HG03469 (cell line): ENCODE measurements around the gene CCDC102A.
A peak's percentile ranks its signal among the peaks of the same experiment; 100 is the strongest.
"Not testable (repeated sequence)": the region's sequence is repeated elsewhere in the genome, so short reads cannot be mapped to it uniquely, and the experiment has no call there.

Experiments used
- ATAC-seq: cut with Tn5 transposase; IDR thresholded peaks from one replicate; pipeline ENCODE4 v1.9.1; 2021; ENCODE audit warnings: mild to moderate bottlenecking, moderate library complexity, moderate number of reproducible peaks; ENCODE audit not compliant: unreplicated experiment

Gene CCDC102A

DNA sequence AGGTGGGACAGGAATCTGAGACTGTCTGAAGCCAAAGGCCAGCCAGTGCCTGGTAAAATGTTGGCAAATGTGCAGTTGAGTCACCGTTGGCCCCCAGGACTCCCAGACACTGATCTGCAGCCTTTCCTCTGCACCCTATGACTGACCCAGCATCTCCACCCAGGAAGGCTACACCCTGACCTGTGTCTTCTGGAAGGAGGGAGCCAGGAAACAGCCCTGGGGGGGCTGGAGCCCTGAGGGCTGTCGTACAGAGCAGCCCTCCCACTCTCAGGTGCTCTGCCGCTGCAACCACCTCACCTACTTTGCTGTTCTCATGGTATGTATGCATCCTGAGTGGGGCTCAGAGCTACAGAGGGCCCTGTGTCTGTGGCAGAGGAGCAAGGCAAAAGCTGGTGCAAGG lies 30.1 kb upstream of the CCDC102A start:
- no peak for ATAC-seq

DNA sequence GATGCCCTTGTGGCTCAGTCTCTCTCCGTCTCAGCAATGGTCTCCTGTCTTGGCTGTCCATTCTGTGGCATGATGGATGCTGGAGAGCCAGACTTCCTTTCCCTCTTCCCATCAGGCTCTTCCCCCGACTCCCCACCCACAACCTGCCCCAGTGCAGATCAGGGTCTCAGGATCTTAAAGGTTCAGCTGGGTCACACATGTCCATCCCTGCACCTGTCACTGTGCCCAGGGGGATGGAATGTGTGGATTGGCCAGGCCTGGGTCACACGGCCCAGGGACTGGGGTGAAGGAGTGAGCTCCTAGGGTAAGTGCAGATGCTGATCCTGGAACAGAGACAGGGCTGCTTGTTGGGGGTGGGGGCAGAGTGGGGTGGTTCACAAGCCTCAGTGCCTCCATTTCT lies 29.1 kb upstream of the CCDC102A start:
- no peak for ATAC-seq

DNA sequence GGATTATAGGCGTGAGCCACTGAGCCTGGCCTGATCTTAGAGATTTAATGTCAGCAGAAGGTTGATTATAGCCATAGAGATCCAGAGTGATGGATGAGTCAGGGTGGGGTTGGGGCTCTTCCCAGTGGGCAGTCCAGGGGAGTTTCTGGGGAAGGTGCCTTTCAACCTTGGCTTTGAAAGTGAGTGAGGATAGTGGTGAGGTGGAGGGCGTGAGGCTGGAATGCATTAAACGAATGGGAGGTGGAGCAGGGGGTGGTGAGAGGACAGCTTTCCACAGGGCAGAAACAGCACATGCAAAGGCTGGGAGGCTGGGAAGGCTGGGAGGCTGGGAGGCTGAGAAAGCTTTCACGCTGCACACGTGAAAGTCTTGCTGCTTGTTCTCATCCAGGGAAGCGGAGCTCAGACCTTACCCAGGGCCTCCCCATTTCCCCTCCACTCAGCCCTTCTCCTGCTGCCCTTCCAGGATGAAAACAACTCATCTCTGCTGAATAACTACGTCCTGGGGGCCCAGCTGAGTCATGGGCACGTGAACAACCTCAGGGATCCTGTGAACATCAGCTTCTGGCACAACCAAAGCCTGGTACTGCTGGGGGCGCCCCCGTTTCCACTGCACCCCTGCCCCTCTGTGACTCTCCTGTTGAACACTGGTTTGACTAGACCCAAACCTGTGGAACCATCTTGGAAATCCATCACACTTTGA lies 28.4 kb upstream of the CCDC102A start:
- ATAC-seq = no peak

DNA sequence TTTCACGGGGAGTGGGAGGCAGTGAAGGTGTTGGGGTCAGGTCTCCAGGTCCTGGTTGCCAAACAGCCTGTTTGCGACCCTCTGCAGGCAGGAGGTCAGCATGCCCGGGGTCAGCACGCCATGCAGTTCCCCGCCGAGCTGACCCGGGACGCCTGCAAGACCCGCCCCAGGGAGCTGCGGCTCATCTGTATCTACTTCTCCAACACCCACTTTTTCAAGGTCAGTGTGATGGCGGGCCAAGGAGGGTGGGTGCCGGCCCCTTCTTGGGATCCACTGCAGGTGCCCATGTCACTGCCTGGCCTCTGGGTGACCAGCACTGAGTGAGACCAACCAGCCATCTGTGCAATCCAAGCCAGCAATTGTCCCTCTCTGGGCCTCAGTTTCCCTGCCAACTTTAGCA lies 27.4 kb upstream of the CCDC102A start:
- ATAC-seq = no peak

DNA sequence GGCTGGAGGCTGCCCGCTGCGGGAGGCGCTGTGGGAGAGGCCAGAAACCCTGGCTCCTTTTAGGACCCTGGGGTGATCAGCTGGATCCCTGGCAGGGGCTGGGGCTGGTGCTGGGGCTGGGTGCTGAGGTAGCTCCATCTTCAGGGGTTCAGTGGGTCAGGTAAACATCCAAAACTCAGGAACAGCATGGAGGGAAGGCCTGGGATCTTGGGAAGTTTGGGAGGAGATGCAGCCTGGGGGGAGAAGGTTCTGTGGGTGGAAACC lies 27.0 kb upstream of the CCDC102A start:
- no peak for ATAC-seq

DNA sequence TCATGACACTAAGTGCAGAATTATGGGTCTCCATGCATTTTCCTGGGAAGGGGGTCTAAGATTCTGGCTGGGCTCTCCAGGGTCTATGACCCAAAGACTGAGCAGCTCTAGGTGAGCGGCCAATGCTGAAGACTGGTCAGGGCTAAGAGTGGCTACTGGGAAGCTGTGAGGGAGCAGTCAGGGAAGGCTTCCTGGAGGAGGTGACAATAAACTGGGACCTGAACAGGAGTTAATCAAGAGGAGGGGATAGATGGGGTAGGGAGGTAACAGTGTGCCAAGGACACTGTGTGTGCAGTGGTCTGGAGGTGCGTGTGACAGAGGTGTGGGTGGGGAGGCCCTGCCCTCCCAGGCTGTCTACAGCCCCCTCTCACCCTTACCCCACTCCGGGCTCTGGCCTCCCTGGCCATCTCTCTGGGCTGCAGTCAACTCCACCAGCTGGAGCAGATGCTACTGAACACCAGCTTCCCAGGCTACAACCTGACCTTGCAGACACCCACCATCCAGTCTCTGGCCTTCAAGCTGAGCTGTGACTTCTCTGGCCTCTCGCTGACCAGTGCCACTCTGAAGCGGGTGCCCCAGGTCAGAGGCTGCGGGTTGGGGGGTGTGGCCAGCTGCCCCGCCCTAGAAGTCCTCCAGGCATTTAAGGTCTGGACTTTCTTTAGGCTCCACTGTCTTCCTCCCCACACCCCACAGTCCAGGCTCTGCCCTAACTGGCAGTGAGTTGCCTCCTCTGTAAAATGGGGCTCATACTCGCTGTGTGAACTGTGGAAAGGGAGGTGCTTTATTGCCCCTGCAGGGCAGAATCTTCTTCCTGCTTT lies 26.5 kb upstream of the CCDC102A start:
- ATAC-seq = no peak

DNA sequence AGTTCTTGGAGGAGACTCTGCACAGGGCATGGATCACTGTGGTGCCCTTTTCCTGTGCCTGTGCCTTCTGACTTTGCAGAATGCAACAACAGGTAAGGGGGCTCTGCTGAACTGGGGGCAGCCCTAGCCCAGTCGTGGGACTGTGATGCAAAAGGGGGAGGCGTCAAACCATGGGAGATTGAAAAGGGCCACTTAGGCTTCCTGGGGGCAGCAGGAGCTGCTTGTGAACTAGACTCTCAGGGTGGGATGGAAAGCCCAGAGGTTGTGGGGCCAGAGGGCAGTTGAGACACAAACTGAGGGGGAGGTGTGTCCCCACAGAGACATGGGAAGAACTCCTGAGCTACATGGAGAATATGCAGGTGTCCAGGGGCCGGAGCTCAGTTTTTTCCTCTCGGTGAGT lies 25.7 kb upstream of the CCDC102A start:
- no peak for ATAC-seq

DNA sequence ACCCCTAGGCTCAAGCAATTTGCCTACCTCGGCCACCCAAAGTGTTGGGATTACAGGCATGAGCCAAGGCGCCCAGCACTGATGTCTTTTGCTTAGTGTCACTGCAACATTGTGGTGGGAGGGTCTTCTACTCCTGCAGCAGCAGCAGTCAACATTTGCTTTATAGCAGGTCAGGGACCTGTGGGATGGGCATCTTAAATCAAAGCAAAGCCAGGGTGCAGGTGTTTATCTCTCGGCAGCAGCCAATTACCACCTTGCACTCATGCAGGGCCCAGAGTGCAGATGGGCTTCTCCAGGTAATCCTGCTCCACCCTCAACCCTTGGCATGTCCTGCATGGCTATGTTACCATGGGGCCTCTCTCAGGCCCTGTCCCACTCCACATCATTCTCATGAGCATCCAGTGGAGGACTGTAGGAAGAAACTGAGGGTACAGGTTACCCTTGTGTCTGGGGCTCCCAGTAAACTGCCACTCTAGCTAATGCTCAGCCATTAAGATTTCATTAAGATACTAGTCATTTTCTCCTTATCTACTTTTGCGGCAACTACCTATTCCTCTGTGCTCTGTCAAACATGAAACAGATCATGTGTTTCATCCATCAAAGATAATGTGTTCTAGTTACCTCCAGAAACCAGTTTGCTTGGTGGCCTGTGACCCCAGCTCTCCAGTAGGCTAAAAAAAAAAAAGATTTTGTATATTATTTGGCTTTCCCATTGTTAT lies 22.9 kb upstream of the CCDC102A start:
- ATAC-seq = no peak

DNA sequence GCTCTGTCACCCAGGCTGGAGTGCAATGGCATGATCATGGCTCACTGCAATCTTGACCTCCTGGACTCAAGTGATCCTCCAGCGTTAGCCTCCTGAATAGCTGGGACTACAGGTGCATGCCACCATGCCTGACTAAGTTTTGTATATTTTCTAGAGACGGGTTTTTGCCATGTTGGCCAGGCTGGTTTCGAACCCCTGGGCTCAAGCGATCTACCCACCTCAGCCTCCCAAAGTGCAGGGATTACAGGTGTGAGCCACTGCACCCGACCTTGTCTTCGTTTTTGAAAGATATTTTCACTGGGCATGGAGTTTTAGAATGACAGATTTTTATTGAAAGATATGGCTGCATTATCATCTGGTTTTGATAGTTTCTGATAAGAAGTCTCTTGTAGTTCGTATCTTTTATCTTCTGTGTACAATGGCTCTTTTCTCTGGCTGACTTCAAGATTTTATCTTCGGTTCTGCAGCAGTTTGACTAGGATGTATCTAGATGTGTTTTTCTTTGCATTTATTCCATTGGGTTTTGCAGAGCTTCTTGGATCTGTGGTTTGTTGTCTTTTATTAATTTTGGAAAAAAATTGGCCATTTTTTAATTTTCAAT lies 20.7 kb upstream of the CCDC102A start:
- no peak for ATAC-seq

DNA sequence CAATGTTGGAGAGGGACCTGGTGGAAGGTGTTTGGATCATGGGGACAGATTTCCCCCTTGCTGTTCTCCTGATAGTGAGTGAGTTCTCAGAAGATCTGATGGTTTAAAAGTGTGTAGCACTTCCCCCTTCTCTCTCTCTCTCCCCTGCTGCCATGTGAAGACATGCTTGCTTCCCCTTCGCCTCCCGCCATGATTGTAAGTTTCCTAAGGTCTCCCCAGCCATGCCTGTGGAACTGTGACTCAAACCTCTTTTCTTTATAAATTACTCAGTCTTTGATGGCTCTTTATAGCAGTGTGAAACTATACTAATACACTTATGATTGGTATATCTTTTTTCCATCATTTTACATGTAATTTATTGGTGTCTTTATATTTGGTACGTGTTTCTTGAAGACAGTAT lies 19.5 kb upstream of the CCDC102A start:
- ATAC-seq = no peak

DNA sequence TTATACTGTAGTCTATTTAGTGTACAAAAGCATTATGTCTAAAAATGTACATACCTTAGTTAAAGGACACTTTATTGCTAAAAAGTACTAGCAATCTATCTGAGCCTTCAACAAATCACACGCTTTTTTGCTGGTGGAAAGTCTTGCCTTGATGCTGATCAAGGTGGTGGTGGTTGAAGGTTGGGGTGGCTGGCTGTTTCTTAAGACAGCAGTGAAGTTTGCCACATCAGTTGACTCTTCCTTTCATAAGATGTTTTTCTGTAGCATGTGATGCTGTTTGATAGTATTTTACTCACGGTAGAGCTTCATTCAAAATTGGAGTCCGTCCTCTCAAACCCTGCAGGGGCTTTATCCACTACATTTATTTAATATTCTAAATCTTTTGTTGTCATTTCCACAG lies 14.7 kb upstream of the CCDC102A start:
- no peak for ATAC-seq

DNA sequence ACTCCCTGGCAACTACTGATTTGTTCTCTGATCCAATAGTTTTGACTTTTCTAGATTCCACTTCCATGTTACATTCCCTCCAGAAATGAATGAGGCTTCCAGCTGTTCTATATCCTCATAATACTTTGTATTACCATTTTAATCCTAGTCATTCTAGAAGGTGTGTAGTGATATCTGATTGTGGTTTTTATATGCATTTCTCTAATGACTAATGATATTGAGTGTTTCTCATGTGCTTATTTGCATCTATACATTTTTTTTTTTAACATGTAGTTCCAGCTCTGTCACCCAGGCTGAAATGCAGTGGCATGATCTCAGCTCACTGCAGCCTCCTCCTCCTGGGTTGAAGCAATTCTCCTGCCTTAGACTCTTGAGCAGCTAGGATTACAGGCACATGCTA lies 13.4 kb upstream of the CCDC102A start:
- ATAC-seq = no peak

DNA sequence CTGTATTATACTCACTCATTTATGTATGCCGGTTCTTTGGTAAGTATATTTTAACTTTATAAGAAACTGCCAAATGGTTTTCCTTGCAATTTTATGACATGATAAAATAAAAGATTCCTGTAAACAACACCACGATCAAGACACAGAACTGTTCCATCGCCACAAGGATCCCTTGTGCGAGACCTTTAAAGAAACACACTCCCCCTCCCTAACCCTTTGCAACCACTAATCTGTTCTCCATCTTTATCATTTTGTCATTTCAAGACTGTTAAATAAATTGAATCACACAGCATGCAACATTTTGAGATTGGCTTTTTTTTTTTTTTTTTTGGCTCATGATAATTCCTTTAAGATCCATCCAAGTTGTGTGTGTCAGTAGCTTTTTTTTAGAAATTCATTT lies 12.0 kb upstream of the CCDC102A start:
- no peak for ATAC-seq

DNA sequence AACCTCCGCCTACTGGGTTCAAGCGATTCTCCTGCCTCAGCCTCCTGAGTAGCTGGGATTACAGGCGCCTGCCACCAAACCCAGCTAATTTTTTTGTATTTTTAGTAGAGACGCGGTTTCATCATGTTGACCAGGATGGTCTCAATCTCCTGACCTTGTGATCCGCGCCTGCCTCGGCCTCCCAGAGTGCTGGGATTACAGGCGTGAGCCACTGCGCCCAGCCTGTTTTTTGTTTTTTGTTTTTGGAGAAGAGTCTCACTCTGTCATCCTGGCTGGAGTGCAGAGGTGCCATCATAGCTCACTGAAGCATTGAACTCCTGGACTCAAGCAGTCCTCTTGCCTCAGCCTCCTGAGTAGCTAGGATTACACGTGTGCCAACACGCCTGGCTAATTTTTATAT lies 11.2 kb upstream of the CCDC102A start:
- not testable (repeated sequence) for ATAC-seq

DNA sequence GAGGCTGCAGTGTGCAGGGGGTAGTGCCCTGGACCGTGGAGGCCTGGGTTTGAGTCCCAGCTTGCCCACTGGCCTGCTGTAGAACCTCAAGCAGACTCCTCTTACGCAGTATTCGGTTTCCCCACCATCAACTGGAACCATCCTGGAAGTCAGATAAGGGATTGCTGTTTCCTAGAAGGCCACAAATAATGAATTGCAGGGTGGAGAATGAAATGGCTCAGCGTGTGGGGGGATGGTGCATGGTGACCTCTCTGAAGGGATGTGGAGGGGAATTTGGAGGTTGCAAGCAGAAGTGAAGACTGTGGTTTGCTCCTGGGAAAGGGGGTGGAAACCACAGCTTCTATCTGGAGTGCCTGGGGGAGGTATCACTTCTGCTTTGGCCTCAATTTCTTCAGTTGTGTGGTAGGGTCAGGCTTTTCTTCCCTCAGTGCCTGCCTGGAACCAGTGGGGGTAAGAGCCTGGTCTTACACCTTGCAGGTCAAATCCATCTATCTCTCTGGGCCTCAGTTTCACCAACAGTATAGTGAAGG lies 7.8 kb upstream of the CCDC102A start:
- peak; percentile 72 for ATAC-seq

DNA sequence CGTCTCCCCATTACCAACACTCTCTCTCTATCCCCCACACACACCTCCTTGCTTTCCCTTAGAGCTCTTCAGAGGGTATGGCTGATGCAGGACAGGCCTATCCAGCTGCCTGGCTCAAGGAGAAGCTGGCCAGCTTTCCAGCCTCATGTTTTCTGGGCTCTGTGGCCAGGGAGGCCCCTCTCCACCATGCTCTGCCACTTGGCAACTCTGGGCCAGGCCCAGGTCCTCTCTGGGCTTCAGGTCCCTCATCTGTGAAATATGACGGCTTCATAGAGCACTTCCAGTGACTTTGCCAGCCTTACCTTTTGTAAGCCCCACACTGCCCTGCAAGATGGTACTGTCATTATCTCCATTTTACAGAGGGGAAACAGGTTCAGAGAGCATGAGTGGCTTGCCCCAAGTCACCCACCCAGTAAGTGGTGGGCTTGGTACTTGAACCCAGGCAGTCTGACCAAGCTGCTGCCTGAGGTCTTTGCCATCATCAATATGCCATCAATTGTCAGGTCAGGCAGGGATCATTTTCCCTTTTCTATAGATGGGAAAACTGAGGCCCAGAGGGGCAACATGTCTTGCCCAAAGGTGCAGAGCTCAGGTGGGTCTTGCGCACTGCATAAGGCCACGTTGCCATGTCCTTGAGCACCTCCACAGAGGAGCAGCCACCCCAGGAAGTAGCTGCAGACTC lies 5.5 kb upstream of the CCDC102A start:
- ATAC-seq = no peak

DNA sequence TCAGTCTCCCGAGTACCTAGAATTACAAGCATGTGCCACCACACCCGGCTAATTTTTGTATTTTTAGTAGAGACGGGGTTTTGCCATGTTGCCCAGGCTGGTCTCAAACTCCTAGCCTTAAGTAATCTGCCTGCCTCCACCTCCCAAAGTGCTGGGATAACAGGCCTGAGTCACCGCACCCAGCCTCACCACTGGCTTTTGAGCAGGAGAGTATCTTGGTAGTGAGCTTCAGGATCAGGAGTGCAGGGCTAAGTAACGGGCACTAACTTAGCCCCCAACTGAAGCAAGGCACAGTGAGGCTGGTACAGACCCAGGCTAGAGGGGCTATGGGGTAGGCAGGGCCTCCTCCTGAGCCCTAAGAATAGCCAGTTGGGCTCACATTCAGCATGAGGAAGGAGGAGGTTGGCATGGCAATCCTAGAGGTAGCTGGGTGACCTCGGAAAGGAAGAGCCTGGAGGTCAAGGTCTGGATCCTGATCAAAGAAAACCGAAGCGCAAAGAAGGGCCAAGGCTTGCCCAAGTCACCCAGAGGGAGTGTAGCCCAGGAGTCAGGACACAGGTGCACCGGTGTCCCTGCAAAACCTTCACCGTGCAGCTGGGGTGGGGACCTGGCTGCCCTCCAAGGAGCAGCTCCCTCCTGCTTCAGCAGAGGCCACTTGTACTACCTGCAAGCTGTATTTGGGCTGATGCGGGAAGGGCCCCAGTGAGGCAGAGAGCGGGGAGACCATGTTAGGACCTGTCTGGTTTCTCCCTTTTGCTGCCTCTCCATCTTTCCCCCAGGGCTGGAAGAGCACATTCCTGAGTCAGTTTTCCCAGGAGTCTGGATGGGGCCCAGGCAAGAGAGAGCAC lies 4.8 kb upstream of the CCDC102A start:
- no peak for ATAC-seq

DNA sequence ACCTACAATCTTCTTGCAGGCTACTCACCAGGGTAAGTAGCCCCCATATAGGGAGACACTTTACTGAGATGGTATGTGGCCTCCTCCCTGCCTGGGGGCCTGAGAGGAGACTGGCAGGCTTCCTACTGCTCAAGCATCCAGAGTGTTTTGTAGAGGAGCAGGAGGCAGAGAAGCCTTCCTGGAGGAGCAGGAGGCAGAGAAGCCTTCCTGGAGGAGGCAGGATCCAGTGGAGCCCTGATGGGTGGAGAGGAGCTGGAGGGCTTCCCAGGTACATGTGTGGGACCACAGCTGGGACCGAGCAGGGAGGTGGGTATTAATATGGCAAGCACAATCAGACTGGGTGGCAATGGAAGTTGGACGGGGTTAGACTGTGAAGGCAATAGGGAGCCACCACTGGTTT lies 4.0 kb upstream of the CCDC102A start:
- ATAC-seq = no peak

DNA sequence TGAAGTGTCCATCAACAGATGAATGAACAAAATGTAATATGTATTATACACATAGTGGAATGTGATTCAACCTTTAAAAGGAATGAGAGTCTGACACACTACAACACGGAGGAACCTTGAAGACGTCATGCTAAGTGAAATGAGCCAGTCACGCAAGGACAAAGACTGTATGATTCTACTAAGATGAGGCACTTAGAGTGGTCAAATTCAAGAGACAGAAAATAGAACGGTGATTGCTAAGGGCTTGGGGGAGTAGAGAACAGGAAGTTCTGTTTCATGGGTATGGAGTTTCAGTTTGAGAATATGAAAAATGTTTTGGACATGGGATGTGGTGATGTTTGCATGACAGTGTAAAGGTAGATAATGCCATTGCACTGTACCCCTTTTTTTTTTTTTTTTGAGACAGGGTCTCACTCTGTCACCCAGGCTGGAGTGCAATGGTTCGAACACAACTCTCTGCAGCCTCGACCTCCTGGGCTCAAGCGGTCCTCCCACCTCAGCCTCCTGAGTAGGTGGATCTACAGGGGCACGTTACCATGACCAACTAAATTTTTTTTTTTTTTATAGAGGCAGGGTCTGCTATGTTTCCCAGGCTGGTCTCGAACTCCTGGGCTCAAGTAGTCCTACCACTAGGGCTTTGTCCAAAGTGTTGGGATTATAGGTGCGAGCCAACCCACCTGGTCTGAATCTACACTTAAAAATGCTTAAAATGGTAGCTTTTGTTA lies 2.9 kb upstream of the CCDC102A start:
- ATAC-seq = peak; percentile 43
